Activated CD4-positive, CD25-positive, alpha-beta regulatory T cell treated with anti-CD3 and anti-CD28 coated beads, Interleukin-2, amount 50 U/mL, for 16 hours (primary cell): ENCODE results near the gene SPART.
"Not testable (repeated sequence)": the region's sequence is repeated elsewhere in the genome, so short reads cannot be mapped to it uniquely, and the experiment has no call there.

Source experiments
- DNase-seq: peaks from one replicate; pipeline ENCODE4 v3.0.0-alpha.2; 2020; ENCODE audit warnings: low read depth, low spot score

SPART gene

GRCh38 chr13:36319793-36320192 is 26.4 kb downstream of the SPART start:
- DNase-seq: not testable (repeated sequence)

GRCh38 chr13:36313047-36313969 is 32.9 kb downstream of the SPART start:
- no peak for DNase-seq

- DNase-seq: no peak
Observed at GRCh38 chr13:36310417-36311108, 35.6 kb downstream of the SPART start.

GRCh38 chr13:36302289-36302688 is 43.9 kb downstream of the SPART start:
- DNase-seq: no peak

- DNase-seq: not testable (repeated sequence)
Observed at GRCh38 chr13:36299469-36299868, 46.7 kb downstream of the SPART start.

GRCh38 chr13:36298535-36299068 is 47.6 kb downstream of the SPART start:
- no peak for DNase-seq

- DNase-seq: peak; percentile 9
Observed at GRCh38 chr13:36297366-36298338, 48.5 kb downstream of the SPART start, which contains the start of gene CCDC169. Gene CCDC169 (minus strand): TSS chr13:36297814. CDS start chr13:36297719, 95 bp downstream.

- DNase-seq: no peak
Observed at GRCh38 chr13:36294096-36294495, 52.1 kb downstream of the SPART start.

- DNase-seq: no peak
Observed at GRCh38 chr13:36293497-36293896, 52.7 kb downstream of the SPART start.

GRCh38 chr13:36288794-36289391 is 57.3 kb downstream of the SPART start:
- DNase-seq: no peak

- no peak for DNase-seq
Observed at GRCh38 chr13:36286006-36286405, 60.2 kb downstream of the SPART start.

- no peak for DNase-seq
Observed at GRCh38 chr13:36282821-36283432, 63.3 kb downstream of the SPART start.

GRCh38 chr13:36275190-36276002 is 70.8 kb downstream of the SPART start:
- no peak for DNase-seq

- no peak for DNase-seq
Observed at GRCh38 chr13:36273431-36273830, 72.8 kb downstream of the SPART start.

- DNase-seq: no peak
Observed at GRCh38 chr13:36261976-36262375, 84.2 kb downstream of the SPART start.

- DNase-seq: no peak
Observed at GRCh38 chr13:36261011-36261410, 85.2 kb downstream of the SPART start.

GRCh38 chr13:36259361-36260137 is 86.6 kb downstream of the SPART start:
- no peak for DNase-seq

- no peak for DNase-seq
Observed at GRCh38 chr13:36258831-36259230, 87.4 kb downstream of the SPART start.
